K562 (cell line): Measurements from ENCODE around the gene MATK. TPM values are rescaled to one million over a fixed set of nuclear protein-coding genes. Genes with fewer than 3 reads are reported as not detected.

Experiments
- ATF4 ChIP-seq: fragments of 450-650 bp; formaldehyde crosslinking; IDR thresholded peaks from 2 replicates; pipeline ENCODE4 v1.4.0; 2022; ENCODE audit warnings: mild to moderate bottlenecking, moderate library complexity
- FIP1L1 ChIP-seq: fragments of 200-400 bp; formaldehyde crosslinking; IDR thresholded peaks from 2 replicates; pipeline ENCODE4 v1.6.1; 2018; ENCODE audit warnings: mild to moderate bottlenecking, low read depth, low read length; ENCODE audit not compliant: poor library complexity, severe bottlenecking
- GABPA ChIP-seq: fragments of 200-800 bp; sonication (Bioruptor generic); conservative IDR thresholded peaks from 2 replicates; pipeline ENCODE4 v1.6.1; 2016; ENCODE audit warnings: low read depth, missing genetic modification characterization, missing compliant biosample characterization
- GMEB1 ChIP-seq: fragments of 250-450 bp; sonication (Bioruptor Pico); IDR thresholded peaks from 2 replicates; pipeline ENCODE4 v1.4.0; 2020; ENCODE audit warnings: mild to moderate bottlenecking
- NCOA6 ChIP-seq: fragments of 450-650 bp; IDR thresholded peaks from 2 replicates; pipeline ENCODE4 v1.6.1; 2017; ENCODE audit warnings: mild to moderate bottlenecking
- NR1H2 ChIP-seq: sonication (generic); formaldehyde crosslinking; IDR thresholded peaks from 2 replicates; pipeline ENCODE4 v1.4.0; 2020; ENCODE audit warnings: mild to moderate bottlenecking, missing genetic modification reagents
- PHF8 ChIP-seq: fragments of 200-600 bp; sonication (generic); IDR thresholded peaks from 2 replicates; pipeline ENCODE4 v1.6.1; 2012; ENCODE audit warnings: mixed run types, mild to moderate bottlenecking, inconsistent platforms, low read length, moderate library complexity, borderline replicate concordance
- POLR2G ChIP-seq: fragments of 200-400 bp; formaldehyde crosslinking; IDR thresholded peaks from 2 replicates; pipeline ENCODE4 v1.6.1; 2017; ENCODE audit warnings: low read depth, mild to moderate bottlenecking, antibody characterized with exemption, low read length, moderate library complexity
- RBM15 ChIP-seq: fragments of 200-400 bp; formaldehyde crosslinking; IDR thresholded peaks from 2 replicates; pipeline ENCODE4 v1.6.1; 2018; ENCODE audit warnings: mild to moderate bottlenecking, low read length, moderate library complexity; ENCODE audit not compliant: insufficient read depth
- ZBTB17 ChIP-seq: fragments of 450-650 bp; formaldehyde crosslinking; IDR thresholded peaks from 2 replicates; pipeline ENCODE4 v1.4.0; 2020; ENCODE audit warnings: mild to moderate bottlenecking
- ZBTB33 ChIP-seq: sonication (generic); formaldehyde crosslinking; IDR thresholded peaks from 2 replicates; pipeline ENCODE4 v1.8.1; 2023; ENCODE audit warnings: mild to moderate bottlenecking, missing genetic modification reagents
- ZBTB7A ChIP-seq: IDR thresholded peaks from 2 replicates; pipeline ENCODE4 v1.6.1; 2011; ENCODE audit warnings: low read depth, mild to moderate bottlenecking, low read length, moderate library complexity, borderline replicate concordance; ENCODE audit not compliant: control insufficient read depth
- ZNF143 ChIP-seq: sonication (generic); formaldehyde crosslinking; IDR thresholded peaks from 2 replicates; pipeline ENCODE4 v1.9.0; 2022; ENCODE audit warnings: mild to moderate bottlenecking, missing genetic modification reagents
- ZNF407 ChIP-seq: fragments of 450-650 bp; IDR thresholded peaks from 2 replicates; pipeline ENCODE4 v1.6.1; 2016; ENCODE audit warnings: low read depth
- polyA plus RNA-seq, 8 experiments: library from polyadenylated mRNA; depleted of rRNA in 4 of 8; stranded (reverse) in 5 of 8; unstranded in 3 of 8; fragments of >200 nt; fragmentation: Nextera tagmentation in 2 of 8; fragmentation: Illumina TruSeq in 1 of 8; extraction: Ambion mirVana in 2 of 8; extraction: Trizol in 1 of 8; gene quantifications; 2 replicates each; pipeline versions ENCODE4 v1.2.1 to v1.2.3, GENCODE V29; 2011 to 2014; ENCODE audit warnings: inconsistent platforms in 1 of 8, missing spikeins in 1 of 8
- total RNA-seq, 7 experiments: library from RNA; depleted of rRNA in 6 of 7; stranded (reverse); fragments of >200 nt in 6 of 7; fragmentation: Illumina TruSeq in 2 of 7; extraction: Trizol in 2 of 7; gene quantifications; 2 replicates each; pipeline versions ENCODE4 v1.2.1 to v1.2.3, GENCODE V29; 2011 to 2021; ENCODE audit warnings: low replicate concordance in 1 of 7

Gene MATK
- total and polyA plus RNA-seq, 9 of the 15 experiments (the other 6 are each of a cell fraction or from before 2014, with no cell fraction given) = 0.08 to 41.5 (median 21.4) TPM

GRCh38 chr19:3761382-3762129 lies 24.6 kb downstream of the MATK start, which contains the start of gene APBA3 (continued):
- TF ChIP-seq ZNF407 = no peak
- peak; percentile 88 for TF ChIP-seq POLR2G
- no peak for TF ChIP-seq RBM15
- no peak for TF ChIP-seq NR1H2 (CRISPR knock-in tag)
- TF ChIP-seq ZBTB33 (CRISPR knock-in tag) = peak; percentile 65
- TF ChIP-seq ZBTB7A = peak; percentile 81; the same call in 1 of the 2 replicates
- peak; percentile 32 for TF ChIP-seq FIP1L1
- peak; percentile 99 for TF ChIP-seq ZNF143 (CRISPR knock-in tag)
- peak; percentile 84 for TF ChIP-seq ZBTB17 (CRISPR knock-in tag)
- peak; percentile 85 for TF ChIP-seq NCOA6
- peak; percentile 61 for TF ChIP-seq GMEB1 (CRISPR knock-in tag)
- no peak for TF ChIP-seq ATF4 (CRISPR knock-in tag)
- peak; percentile 88 for TF ChIP-seq GABPA (tag)
- TF ChIP-seq PHF8 = peak; percentile 82; the same call in 1 of the 2 replicates
